HepG2 (cell line): Measurements from ENCODE around the gene EEF1A1. TPM values are rescaled to one million over a fixed set of nuclear protein-coding genes. Genes with fewer than 3 reads are reported as not detected.

Experiments used
- AHR ChIP-seq: IDR thresholded peaks from 2 replicates; pipeline ENCODE4 v1.6.1; 2018; ENCODE audit warnings: missing genetic modification reagents, missing compliant biosample characterization
- ATAD3A ChIP-seq: sonication (generic); formaldehyde crosslinking; IDR thresholded peaks from 2 replicates; pipeline ENCODE4 v1.4.0; 2020; ENCODE audit warnings: missing genetic modification reagents
- ATF7-NPFF ChIP-seq: sonication (generic); formaldehyde crosslinking; IDR thresholded peaks from 2 replicates; pipeline ENCODE4 v1.8.1; 2023; ENCODE audit warnings: mild to moderate bottlenecking, low read depth, missing genetic modification reagents, moderate library complexity
- BHLHE40 ChIP-seq: IDR thresholded peaks from 2 replicates; pipeline ENCODE4 v1.6.1; 2011; ENCODE audit warnings: low read length, improper control_type of control experiment
- BORCS8-MEF2B ChIP-seq: sonication (generic); formaldehyde crosslinking; IDR thresholded peaks from 2 replicates; pipeline ENCODE4 v1.8.0; 2022; ENCODE audit warnings: mild to moderate bottlenecking, missing genetic modification reagents
- DDIT3 ChIP-seq: sonication (generic); formaldehyde crosslinking; IDR thresholded peaks from 2 replicates; pipeline ENCODE4 v1.4.0; 2020; ENCODE audit warnings: mild to moderate bottlenecking, missing genetic modification reagents
- GFI1 ChIP-seq: sonication (generic); formaldehyde crosslinking; IDR thresholded peaks from 2 replicates; pipeline ENCODE4 v1.5.0; 2020; ENCODE audit warnings: missing genetic modification reagents, mild to moderate bottlenecking, borderline replicate concordance
- JDP2 ChIP-seq: sonication (generic); formaldehyde crosslinking; IDR thresholded peaks from 2 replicates; pipeline ENCODE4 v1.8.1; 2022; ENCODE audit warnings: missing genetic modification reagents, borderline replicate concordance
- NFRKB ChIP-seq: fragments of 450-650 bp; IDR thresholded peaks from 2 replicates; pipeline ENCODE4 v1.6.1; 2017
- PHF20 ChIP-seq: sonication (generic); formaldehyde crosslinking; IDR thresholded peaks from 2 replicates; pipeline ENCODE4 v1.5.0; 2020; ENCODE audit warnings: mild to moderate bottlenecking, missing genetic modification reagents
- RAD51 ChIP-seq: fragments of 450-650 bp; IDR thresholded peaks from 2 replicates; pipeline ENCODE4 v1.6.1; 2016; ENCODE audit warnings: borderline replicate concordance
- RFX3 ChIP-seq: IDR thresholded peaks from 2 replicates; pipeline ENCODE4 v1.6.1; 2016; ENCODE audit warnings: missing biosample characterization, missing genetic modification reagents
- TSC22D2 ChIP-seq: sonication (generic); formaldehyde crosslinking; IDR thresholded peaks from 2 replicates; pipeline ENCODE4 v1.5.1; 2020; ENCODE audit warnings: missing genetic modification reagents, mild to moderate bottlenecking, borderline replicate concordance
- ZBTB40 ChIP-seq, 2 experiments: fragments of 450-650 bp in 1 of 2; sonication (generic) in 1 of 2; formaldehyde crosslinking in 1 of 2; IDR thresholded peaks; 2 replicates each; pipeline versions ENCODE4 v1.6.1 to v1.8.0; 2016 to 2022; ENCODE audit warnings: antibody characterized with exemption in 1 of 2, mild to moderate bottlenecking in 1 of 2, missing genetic modification reagents in 1 of 2
- ZC3H13 ChIP-seq: sonication (generic); formaldehyde crosslinking; IDR thresholded peaks from 2 replicates; pipeline ENCODE4 v1.8.1; 2023; ENCODE audit warnings: mild to moderate bottlenecking, missing genetic modification reagents, moderate library complexity
- ZNF24 ChIP-seq: fragments of 450-650 bp; IDR thresholded peaks from 2 replicates; pipeline ENCODE4 v1.6.1; 2017; ENCODE audit warnings: antibody characterized with exemption, mild to moderate bottlenecking
- ZNF256 ChIP-seq: sonication (generic); formaldehyde crosslinking; conservative IDR thresholded peaks from 2 replicates; pipeline ENCODE4 v1.4.0; 2020; ENCODE audit warnings: missing genetic modification reagents
- ZNF337 ChIP-seq: sonication (generic); formaldehyde crosslinking; IDR thresholded peaks from 2 replicates; pipeline ENCODE4 v1.5.1; 2020; ENCODE audit warnings: missing genetic modification reagents, low read depth, mild to moderate bottlenecking, borderline replicate concordance
- ZNF343 ChIP-seq: sonication (generic); formaldehyde crosslinking; IDR thresholded peaks from 2 replicates; pipeline ENCODE4 v1.4.0; 2020; ENCODE audit warnings: mild to moderate bottlenecking, missing genetic modification reagents
- ZNF367 ChIP-seq: sonication (generic); formaldehyde crosslinking; IDR thresholded peaks from 2 replicates; pipeline ENCODE4 v1.4.0; 2020; ENCODE audit warnings: missing genetic modification reagents, borderline replicate concordance
- ZNF441 ChIP-seq: sonication (generic); formaldehyde crosslinking; IDR thresholded peaks from 2 replicates; pipeline ENCODE4 v1.7.0; 2021; ENCODE audit warnings: missing genetic modification reagents, borderline replicate concordance
- ZNF713 ChIP-seq: sonication (generic); formaldehyde crosslinking; IDR thresholded peaks from 2 replicates; pipeline ENCODE4 v1.4.0; 2020; ENCODE audit warnings: mild to moderate bottlenecking, missing genetic modification reagents
- polyA plus RNA-seq, 8 experiments: library from polyadenylated mRNA; depleted of rRNA in 3 of 8; stranded (reverse) in 7 of 8; unstranded in 1 of 8; fragments of >200 nt; fragmentation: Illumina TruSeq in 4 of 8; extraction: Trizol in 4 of 8; gene quantifications; 2 replicates each; pipeline versions ENCODE4 v1.2.1 to v1.2.3, GENCODE V29; 2011 to 2016; ENCODE audit warnings: low read depth in 4 of 8, missing spikeins in 1 of 8, mixed read lengths in 1 of 8; ENCODE audit not compliant: insufficient read depth in 1 of 8
- total RNA-seq, 5 experiments: library from RNA; depleted of rRNA; stranded (reverse); fragments of >200 nt; fragmentation: Illumina TruSeq; extraction: Trizol; gene quantifications; 2 replicates each; pipeline ENCODE4 v1.2.3, GENCODE V29; 2016; ENCODE audit warnings: low read depth in 1 of 5

EEF1A1 gene
- total and polyA plus RNA-seq, 2 of the 13 experiments (the other 11 are each of a cell fraction or from before 2014, with no cell fraction given) = 13,726 to 17,172 TPM

- TF ChIP-seq RAD51 = no peak
- TF ChIP-seq PHF20 (CRISPR knock-in tag) = no peak
- TF ChIP-seq ZNF343 = no peak; the same call in 1 of the 2 replicates
- TF ChIP-seq ATAD3A (CRISPR knock-in tag) = 0 out of 2 replicates have a peak, but pooled peaks have one; percentile 67
- peak; percentile 25; the same call in 1 of the 2 replicates for TF ChIP-seq ZNF713 (CRISPR knock-in tag)
- TF ChIP-seq ZNF24 = no peak
- peak; percentile 76; the same call in 1 of the 2 replicates for TF ChIP-seq ZNF367 (CRISPR knock-in tag)
- TF ChIP-seq BHLHE40 = no peak
- no peak for TF ChIP-seq NFRKB
- TF ChIP-seq RFX3 = no peak
- TF ChIP-seq ZC3H13 (CRISPR knock-in tag) = peak; percentile 36; the same call in 1 of the 2 replicates
- 0 out of 2 replicates have a peak, but pooled peaks have one; percentile 55 for TF ChIP-seq ZNF337 (CRISPR knock-in tag)
- no peak for TF ChIP-seq DDIT3 (CRISPR knock-in tag)
- TF ChIP-seq ZNF441 (CRISPR knock-in tag) = peak; percentile 80
- TF ChIP-seq JDP2 (CRISPR knock-in tag) = no peak
- TF ChIP-seq TSC22D2 = peak; percentile 62; the same call in 1 of the 2 replicates
- peak; percentile 71 for TF ChIP-seq BORCS8-MEF2B (CRISPR knock-in tag)
- no peak for TF ChIP-seq ZBTB40 (IDR thresholded peaks at IDR 0.05)
- TF ChIP-seq ZBTB40 (CRISPR knock-in tag; IDR thresholded peaks at IDR 0.05) = peak; percentile 3
- no peak for TF ChIP-seq AHR (CRISPR knock-in tag)
- peak; percentile 93; the same call in 1 of the 2 replicates for TF ChIP-seq ZNF256 (CRISPR knock-in tag)
- peak; percentile 16; the same call in 1 of the 2 replicates for TF ChIP-seq ATF7-NPFF (CRISPR knock-in tag)
- TF ChIP-seq GFI1 (CRISPR knock-in tag) = 0 out of 2 replicates have a peak, but pooled peaks have one; percentile 74
These were observed at the start of gene EEF1A1 (continued) for GRCh38 chr6:73520688-73521350.
